ENCODE measurements around the gene IL17RC. TPM values are rescaled to one million over a fixed set of nuclear protein-coding genes. Genes with fewer than 3 reads are reported as not detected.

Gene IL17RC
- total and polyA plus RNA-seq, 2 donors from 2014 or later = 27.5 to 31.5 TPM

DNA sequence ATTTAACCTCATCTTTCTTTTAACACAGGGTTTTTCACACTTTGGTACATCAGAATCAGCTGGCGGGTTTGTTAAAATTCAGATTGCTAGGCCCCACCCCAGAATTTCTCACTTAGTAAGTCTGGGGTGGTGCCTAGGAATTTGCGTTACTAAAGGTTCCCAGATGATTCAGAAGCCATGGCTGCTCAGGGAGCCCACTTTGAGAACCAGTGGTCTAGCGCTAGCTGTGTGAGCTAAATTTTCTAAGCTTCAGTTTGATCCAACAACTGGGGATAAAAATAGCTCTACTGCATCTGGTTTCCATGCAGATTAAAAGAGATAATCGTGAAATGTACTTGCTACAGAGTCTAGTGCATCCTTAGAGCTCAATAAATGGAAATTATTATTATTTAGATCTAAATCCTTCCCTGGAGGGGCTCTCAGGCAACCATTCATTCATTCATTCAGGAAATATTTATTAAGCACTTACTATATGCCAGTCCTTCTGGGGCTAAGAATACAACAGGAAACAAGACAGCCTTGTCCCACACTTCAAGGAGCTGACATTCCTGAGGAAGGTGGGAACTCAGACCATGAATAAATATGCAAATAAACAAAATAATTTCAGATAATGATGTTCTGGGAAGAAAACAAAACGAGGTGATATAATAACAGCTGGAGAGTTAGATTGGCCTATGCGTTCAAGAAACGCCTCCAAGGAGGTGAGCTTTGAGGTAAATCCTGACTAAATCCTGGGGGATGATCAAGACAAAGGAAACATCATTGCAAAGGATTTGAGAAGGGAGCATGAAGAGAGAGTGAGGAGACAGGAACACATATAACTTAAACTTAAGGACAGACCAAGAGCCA is 33.0 kb upstream of the IL17RC start:
- no peak for FAIRE-seq
- TF ChIP-seq, protein P1, sequence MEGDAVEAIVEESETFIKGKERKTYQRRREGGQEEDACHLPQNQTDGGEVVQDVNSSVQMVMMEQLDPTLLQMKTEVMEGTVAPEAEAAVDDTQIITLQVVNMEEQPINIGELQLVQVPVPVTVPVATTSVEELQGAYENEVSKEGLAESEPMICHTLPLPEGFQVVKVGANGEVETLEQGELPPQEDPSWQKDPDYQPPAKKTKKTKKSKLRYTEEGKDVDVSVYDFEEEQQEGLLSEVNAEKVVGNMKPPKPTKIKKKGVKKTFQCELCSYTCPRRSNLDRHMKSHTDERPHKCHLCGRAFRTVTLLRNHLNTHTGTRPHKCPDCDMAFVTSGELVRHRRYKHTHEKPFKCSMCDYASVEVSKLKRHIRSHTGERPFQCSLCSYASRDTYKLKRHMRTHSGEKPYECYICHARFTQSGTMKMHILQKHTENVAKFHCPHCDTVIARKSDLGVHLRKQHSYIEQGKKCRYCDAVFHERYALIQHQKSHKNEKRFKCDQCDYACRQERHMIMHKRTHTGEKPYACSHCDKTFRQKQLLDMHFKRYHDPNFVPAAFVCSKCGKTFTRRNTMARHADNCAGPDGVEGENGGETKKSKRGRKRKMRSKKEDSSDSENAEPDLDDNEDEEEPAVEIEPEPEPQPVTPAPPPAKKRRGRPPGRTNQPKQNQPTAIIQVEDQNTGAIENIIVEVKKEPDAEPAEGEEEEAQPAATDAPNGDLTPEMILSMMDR (IDR thresholded peaks at IDR 0.05; ENCODE audit: borderline replicate concordance, extremely low read depth, insufficient read depth) = no peak
- no peak overlapping the region for H3K4me3 ChIP-seq (ENCODE audit: low read length in 3 of 3)
- H3K27me3 ChIP-seq (ENCODE audit: control insufficient read depth, insufficient read depth, low read length) = no peaks in the 10 kb centered on the region
- no peaks in the 10 kb centered on the region for H3K9me3 ChIP-seq (ENCODE audit: control insufficient read depth in 2 of 3, insufficient read depth in 1 of 3, low read length in 3 of 3)
- H3K4me1 ChIP-seq (ENCODE audit: control insufficient read depth in 2 of 3, insufficient read depth in 2 of 3, low read depth in 1 of 3, low read length in 3 of 3) = no peaks in the 10 kb centered on the region
- no peaks in the 10 kb centered on the region for H3K36me3 ChIP-seq (ENCODE audit: control insufficient read depth in 2 of 3, insufficient read depth in 3 of 3, low read length in 3 of 3)
- H3K27ac ChIP-seq (ENCODE audit: low read depth in 2 of 2, low read length in 2 of 2) = no peak overlapping the region
- H3K9ac ChIP-seq (ENCODE audit: low read length in 3 of 3) = no peak overlapping the region
- no peak for DNase-seq
- intact Hi-C loops (cut with DNase I) = no loop called here

DNA sequence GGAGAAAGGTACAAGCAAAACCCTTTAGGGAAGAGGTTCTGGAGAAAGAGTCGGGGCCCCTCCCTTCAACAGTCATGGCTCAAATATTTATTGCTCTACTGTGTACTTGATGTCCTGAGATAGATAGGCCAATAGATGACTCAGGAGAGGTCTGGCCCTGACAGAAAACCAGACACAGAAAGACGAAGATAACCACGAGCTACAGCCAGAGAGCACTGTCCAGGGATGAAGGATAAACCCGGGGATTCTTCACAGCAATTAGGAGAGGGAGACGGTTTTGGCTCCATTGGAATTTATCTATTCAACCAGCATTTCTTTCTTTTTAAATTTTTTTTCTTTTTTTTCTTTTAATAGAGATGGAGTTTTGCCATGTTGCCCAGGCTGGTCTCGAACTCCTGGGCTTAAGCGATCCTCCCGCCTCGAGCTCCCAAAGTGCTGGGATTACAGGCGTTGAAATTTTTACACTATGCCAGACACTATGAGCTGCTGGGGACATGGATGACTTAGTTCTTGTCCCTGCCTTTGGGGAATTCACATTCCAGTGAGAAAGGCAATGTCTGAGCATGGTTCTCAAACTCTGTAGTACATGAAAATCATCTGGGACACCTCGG is 32.2 kb upstream of the IL17RC start:
- Histone ChIP-seq H3K36me3 (ENCODE audit: control insufficient read depth in 2 of 3, insufficient read depth in 3 of 3, low read length in 3 of 3) (no peaks in the 10 kb centered on the region), H3K9ac (ENCODE audit: low read length in 3 of 3) (no peak overlapping the region), H3K4me3 (ENCODE audit: low read length in 3 of 3) (no peak overlapping the region), H3K27me3 (ENCODE audit: control insufficient read depth, insufficient read depth, low read length) (no peaks in the 10 kb centered on the region), H3K9me3 (ENCODE audit: control insufficient read depth in 2 of 3, insufficient read depth in 1 of 3, low read length in 3 of 3) (no peaks in the 10 kb centered on the region), H3K27ac (ENCODE audit: low read depth in 2 of 2, low read length in 2 of 2) (no peak overlapping the region), H3K4me1 (ENCODE audit: control insufficient read depth in 2 of 3, insufficient read depth in 2 of 3, low read depth in 1 of 3, low read length in 3 of 3) (no peaks in the 10 kb centered on the region)
- intact Hi-C loops (cut with DNase I) = no loop called here
- TF ChIP-seq, protein P1 (IDR thresholded peaks at IDR 0.05; ENCODE audit: borderline replicate concordance, extremely low read depth, insufficient read depth) = no peak
- DNase-seq = no peak
- FAIRE-seq = no peak

DNA sequence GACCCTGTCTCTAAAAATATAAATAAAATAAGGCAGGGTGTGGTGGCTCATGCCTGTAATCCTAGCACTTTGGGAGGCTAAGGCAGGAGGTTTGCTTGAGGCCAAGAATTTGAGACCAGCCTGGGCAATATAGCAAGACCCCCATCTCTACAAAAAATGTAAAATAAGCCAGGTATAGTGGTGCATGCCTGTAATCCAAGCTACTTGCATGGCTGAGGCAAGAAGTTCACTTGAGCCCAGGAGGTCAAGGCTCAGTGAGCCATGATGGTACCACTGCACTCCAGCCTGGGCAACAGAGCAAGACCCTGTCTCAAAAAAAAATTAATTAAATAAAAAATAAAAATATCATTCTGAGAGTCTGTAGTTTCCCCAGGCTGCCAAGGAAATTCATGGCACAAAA is 30.6 kb upstream of the IL17RC start:
- FAIRE-seq (no peak), DNase-seq (no peak)
- TF ChIP-seq, protein P1 (IDR thresholded peaks at IDR 0.05; ENCODE audit: borderline replicate concordance, extremely low read depth, insufficient read depth) = no peak
- intact Hi-C loops (cut with DNase I) = no loop called here
- H3K9me3 ChIP-seq (ENCODE audit: control insufficient read depth in 2 of 3, insufficient read depth in 1 of 3, low read length in 3 of 3) = no peaks in the 10 kb centered on the region
- H3K4me1 ChIP-seq (ENCODE audit: control insufficient read depth in 2 of 3, insufficient read depth in 2 of 3, low read depth in 1 of 3, low read length in 3 of 3) = peaks cover 0 to 3% (median 0%) of the 10 kb centered on the region in 3 donors
- no peak overlapping the region for H3K4me3 ChIP-seq (ENCODE audit: low read length in 3 of 3)
- no peak overlapping the region for H3K9ac ChIP-seq (ENCODE audit: low read length in 3 of 3)
- no peaks in the 10 kb centered on the region for H3K27me3 ChIP-seq (ENCODE audit: control insufficient read depth, insufficient read depth, low read length)
- H3K36me3 ChIP-seq (ENCODE audit: control insufficient read depth in 2 of 3, insufficient read depth in 3 of 3, low read length in 3 of 3) = no peaks in the 10 kb centered on the region
- no peak overlapping the region for H3K27ac ChIP-seq (ENCODE audit: low read depth in 2 of 2, low read length in 2 of 2)

Data from kidney (tissue), 14 donors.